Measurements from ENCODE around the gene GRM7.

DNA sequence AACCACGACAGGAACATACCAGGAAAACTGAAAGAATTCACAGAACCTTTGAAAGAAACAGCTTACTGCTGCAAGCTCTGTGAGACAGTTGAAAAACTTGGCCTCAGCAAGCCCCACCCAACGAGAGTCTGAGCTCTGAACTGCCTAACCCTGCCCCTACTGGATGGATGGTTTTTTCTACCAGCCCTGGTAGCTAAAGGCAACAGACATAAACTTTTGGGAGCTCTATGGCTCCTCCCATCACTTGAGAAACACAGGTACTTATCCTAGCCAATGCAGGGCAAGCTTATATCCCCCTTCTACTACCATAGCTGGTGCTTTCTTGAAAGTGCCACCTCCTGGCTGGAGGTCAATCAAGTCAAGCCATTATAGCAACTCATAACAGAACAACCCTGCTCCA, 471.8 kb downstream of the GRM7 start:
- TF ChIP-seq POLR2A (conservative IDR thresholded peaks at IDR 0.05) (no peak), NRF1 (conservative IDR thresholded peaks at IDR 0.05 in 1 of 2, IDR thresholded peaks at IDR 0.05 in 1 of 2) (no peak)
- TF ChIP-seq, protein P1, sequence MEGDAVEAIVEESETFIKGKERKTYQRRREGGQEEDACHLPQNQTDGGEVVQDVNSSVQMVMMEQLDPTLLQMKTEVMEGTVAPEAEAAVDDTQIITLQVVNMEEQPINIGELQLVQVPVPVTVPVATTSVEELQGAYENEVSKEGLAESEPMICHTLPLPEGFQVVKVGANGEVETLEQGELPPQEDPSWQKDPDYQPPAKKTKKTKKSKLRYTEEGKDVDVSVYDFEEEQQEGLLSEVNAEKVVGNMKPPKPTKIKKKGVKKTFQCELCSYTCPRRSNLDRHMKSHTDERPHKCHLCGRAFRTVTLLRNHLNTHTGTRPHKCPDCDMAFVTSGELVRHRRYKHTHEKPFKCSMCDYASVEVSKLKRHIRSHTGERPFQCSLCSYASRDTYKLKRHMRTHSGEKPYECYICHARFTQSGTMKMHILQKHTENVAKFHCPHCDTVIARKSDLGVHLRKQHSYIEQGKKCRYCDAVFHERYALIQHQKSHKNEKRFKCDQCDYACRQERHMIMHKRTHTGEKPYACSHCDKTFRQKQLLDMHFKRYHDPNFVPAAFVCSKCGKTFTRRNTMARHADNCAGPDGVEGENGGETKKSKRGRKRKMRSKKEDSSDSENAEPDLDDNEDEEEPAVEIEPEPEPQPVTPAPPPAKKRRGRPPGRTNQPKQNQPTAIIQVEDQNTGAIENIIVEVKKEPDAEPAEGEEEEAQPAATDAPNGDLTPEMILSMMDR (IDR thresholded peaks at IDR 0.05 in 2 of 3, conservative IDR thresholded peaks at IDR 0.05 in 1 of 3; ENCODE audit: insufficient read depth in 2 of 3, low read depth in 1 of 3, low read length in 3 of 3) = no peak
- TF ChIP-seq, protein P2, sequence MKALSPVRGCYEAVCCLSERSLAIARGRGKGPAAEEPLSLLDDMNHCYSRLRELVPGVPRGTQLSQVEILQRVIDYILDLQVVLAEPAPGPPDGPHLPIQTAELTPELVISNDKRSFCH (CRISPR knock-in tag; IDR thresholded peaks at IDR 0.05) = no peak
- TF ChIP-seq, protein P2 (tag; IDR thresholded peaks at IDR 0.05) = no peak

Measured in K562 (cell line).